ENCODE measurements around the gene HES4.
A peak's percentile ranks its signal among the peaks of the same experiment; 100 is the strongest.
"Not testable (repeated sequence)": the region's sequence is repeated elsewhere in the genome, so short reads cannot be mapped to it uniquely, and the experiment has no call there.

HES4 gene

GRCh38 chr1:1017397-1018320 is 17.8 kb upstream of the HES4 start:
- DNase-seq = not testable (repeated sequence)

- DNase-seq = no peak
Observed at GRCh38 chr1:1014799-1015681, 15.1 kb upstream of the HES4 start.

- peak; percentile 40 for DNase-seq
Observed at GRCh38 chr1:1013922-1014648, 14.2 kb upstream of the HES4 start.

DNA sequence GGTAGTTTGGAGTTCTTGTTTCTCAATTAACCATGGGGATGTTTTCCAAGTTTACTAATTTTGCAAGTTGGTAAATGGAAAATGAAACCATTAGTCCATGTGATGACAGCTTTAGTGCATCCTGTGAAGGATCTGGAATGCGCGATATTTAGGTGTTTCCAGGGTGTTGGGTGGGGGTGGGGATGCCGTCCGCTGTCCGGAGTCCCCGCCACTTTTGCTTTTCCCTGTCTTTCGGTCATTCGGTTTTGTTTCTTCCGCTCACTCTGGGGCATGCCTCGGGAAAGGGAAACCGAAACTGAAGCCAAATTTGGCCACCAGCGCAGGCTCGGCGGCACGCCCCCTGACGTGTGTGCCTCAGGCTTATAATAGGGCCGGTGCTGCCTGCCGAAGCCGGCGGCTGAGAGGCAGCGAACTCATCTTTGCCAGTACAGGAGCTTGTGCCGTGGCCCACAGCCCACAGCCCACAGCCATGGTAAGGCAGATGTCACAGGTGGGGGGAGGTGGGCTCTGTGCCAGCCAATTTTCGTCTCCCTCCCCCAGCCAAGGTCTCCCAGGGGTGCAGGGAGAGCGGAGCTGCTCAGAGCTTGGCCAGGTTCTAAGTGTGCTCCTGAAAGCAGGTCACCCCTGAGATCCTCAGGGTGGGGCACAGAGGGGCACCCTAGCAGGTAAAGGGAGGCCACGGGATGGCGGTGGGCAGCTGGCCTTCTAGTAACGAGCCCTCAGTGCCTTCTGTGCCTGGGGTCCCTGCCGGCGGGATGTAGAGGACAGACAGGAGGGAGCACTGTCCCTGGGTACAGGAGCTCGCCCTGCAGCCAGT is 13.4 kb upstream of the HES4 start, which contains the start of gene ISG15:
Gene ISG15 (plus strand): TSS at position 393 of the 817 bp plus-strand sequence. CDS start 77 bp downstream, at position 470.
- peak; percentile 60 for DNase-seq

DNA sequence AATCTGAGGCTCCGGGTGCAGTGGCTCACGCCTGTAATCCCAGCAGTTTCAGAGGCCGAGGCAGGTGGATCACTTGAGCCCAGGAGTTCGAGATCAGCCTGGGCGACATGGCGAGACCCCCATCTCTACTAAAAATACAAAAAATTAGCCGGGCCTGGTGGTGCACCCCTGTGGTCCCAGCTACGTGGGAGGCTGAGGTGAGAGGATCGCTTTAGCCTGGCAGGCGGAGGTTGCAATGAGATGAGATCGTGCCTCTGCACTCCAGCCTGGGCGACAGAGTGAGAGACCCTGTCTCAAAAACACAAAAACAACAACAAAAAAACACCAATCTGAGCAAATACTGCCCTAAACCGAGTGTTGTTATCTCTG is 12.8 kb upstream of the HES4 start:
- not testable (repeated sequence) for DNase-seq

DNA sequence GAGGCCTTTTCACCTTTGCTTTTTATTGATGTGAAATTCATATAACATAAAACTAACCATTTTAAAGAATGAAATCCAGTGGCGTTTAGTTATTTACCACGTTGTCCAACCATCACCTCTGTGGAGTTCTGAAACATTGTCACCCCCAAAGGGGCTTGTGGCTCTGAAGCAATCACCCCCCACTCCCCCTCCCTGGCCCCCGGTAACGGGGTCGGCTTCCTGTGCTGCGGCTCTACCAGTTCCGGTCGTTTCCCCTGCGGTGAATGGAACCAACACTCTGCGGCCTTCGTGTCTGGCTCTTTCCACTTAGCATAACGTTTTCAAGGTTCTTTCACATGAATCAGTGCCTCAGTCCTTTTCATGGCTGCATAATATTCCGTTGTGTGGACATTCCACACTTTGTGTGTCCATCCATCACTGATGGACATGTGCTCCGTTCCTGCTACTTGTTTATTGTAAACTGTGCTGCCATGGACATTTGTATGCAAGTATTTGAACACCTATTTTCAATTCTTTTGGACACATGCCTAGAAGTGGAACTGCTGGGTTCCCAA is 11.6 kb upstream of the HES4 start:
- no peak for DNase-seq

DNA sequence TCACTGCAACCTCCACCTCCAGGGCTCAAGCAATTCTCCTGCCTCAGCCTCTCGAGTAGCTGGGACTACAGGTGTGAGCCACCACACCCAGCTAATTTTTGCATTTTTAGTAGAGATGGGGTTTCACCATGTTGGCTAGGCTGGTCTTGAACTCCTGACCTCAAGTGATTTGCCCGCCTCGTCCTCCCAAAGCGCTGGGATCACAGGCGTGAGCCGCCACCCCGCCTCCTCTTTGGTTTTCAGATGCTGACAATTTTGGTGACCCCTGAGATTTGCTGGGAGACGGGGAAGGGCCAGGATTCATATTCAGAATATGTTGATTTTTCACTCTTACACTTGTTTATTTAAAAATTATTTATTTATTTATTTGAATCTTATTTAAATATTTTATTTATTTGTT is 10.2 kb upstream of the HES4 start:
- not testable (repeated sequence) for DNase-seq

DNA sequence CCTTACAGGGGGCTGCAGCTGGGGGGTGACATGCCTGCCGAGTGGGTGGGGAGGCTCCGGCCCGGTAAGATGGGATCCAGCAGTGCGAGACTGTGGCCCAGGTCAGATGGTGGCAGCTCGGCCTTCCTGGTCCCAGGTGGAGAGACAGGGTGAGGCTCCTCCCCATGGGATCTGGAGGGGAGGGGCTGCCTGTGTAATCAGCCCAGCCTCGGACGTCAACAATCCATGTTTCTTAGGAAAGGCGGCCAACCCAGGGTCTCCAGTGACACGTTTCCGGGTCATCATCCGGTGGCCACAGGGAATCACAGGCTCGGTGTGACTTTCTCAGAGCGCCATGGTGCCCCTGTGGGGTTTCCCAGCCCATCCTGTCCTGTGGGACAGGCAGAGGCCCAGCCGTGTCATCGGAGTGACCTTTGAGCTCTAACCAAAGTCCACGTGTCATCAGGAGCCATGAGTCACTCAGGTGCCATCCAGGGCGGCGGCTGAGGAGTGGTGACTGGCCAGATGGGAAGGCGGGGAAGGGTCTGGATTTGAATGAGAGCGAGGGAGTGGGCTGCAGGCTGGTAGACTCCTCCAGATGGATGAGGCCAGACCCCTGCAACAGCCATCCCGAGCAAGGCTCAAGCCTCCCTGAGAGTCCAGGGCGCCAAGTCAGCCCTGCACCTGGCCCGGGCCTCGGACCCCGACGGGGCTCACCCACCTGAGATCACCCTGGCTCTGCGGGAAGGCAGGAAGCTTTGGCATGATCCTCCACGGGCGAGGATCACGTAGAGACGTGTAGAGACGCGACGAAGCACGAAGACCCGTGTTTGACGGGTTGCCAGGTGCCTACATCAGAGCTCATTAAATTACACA is 6.6 kb upstream of the HES4 start:
- no peak for DNase-seq

DNA sequence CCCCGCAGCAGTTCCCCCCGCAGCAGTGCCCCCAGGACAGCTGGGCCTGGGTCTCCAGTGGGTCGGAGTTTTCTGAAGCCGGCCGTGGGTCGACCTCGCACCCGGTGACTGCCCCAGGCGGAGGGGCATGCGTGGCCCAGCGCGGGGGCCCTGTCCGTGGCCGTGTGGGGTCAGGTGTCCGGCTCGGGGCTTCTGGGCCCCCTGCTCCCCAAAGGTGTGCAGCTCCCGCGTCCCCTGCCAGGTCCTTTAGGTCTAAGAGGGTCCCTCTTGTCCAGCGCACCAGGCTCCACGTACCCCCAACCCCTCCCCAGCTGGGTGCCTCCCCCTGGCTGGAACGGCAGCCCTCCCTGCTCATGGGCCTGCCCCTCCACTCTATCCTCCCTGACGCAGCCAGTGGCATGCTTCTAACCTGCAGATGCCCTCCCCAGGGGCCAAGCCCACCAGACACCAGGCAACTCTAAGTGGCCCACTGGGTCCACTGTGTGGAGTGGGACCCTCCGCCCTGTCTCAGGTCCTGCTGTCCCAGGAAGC is 5.9 kb upstream of the HES4 start:
- no peak for DNase-seq

- no peak for DNase-seq
Observed at GRCh38 chr1:1004780-1005697, 5.1 kb upstream of the HES4 start.

GRCh38 chr1:1004420-1004779 is 4.5 kb upstream of the HES4 start:
- DNase-seq = no peak

DNA sequence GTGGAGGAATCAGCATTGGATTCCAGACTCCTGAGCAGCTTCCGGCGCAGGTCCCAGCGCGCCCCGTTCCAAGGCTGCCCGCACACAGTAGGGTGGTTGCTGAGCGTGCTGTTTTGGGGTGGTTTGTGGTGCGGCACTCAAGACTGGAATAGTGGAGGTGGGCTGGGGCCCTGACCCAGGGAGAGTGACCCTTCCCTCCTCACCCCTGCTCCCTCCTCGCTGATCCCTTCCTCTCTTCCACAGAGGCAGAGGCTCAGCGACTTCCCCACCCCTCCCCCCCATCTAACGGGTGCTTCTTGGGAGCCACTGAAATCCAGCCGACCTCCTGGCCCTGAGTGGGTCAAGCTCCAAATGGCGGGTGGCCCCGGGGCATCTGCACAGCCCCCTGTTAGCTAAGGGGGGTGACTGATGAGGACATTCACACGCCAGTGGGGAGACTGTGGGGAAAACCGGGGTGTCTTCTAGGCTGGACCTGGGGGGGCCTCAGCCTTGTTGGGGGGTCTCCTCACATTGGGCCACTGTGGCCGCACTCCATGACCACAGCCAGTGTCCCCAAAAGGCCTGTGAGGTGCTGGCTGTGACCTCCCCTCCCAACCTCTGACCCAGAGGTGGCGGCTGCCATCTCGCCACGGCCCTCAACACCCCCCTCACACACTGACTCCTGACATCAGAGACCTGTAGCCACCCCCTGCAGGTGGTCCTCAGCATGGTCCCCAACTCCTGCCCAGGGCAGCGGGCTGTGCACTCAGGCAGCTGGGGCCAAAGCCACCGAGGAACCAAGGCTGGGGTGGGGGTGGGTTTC is 3.9 kb upstream of the HES4 start:
- no peak for DNase-seq

DNA sequence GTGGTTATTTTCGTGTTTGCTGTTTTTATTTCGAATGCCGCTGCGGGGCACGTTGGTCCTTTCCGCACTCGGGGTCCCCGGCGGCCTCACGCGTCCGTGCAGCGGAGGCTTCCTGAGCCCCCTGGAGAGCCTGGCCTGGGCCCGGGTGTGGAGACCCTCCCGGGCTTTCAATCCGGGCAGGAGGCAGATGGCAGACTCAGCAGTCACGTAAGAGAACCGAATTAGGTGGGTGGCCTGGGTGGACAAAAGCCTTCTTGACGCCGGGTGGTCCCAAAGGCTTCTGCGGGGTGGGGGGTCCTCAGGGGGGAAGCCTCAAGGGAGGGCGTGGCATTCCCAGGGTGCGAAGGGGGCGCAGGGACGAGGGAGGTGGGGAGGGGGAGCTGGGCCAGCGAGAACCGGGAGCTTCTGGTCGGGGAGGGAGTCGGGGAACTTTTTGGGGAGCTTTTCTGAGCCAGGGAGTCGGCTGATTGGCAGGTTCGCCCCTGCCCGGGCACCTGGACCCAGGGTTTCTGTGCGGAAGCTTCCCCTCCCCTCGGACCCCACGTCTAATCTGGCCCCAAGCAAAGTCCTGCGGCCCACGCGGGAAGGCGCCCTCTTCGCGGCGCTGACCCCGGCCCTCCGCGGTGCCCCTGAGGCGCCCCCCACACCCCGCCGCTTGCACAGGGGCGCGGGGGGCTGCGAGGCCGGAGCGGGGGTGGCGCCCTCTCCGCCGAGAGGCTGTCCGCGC is 1.3 kb upstream of the HES4 start:
- no peak for DNase-seq

GRCh38 chr1:1000357-1001056 is 610 bp upstream of the HES4 start:
- no peak for DNase-seq

- no peak for DNase-seq
Observed at GRCh38 chr1:998995-999724, 737 bp downstream of the HES4 start.

GRCh38 chr1:998745-998994 is 1.2 kb downstream of the HES4 start:
- no peak for DNase-seq

Data from SHP77 treated with DMSO at 0.1 percent for 48 hours (cell line).